Measurements from ENCODE around the gene WRAP53. TPM values are rescaled to one million over a fixed set of nuclear protein-coding genes. Genes with fewer than 3 reads are reported as not detected.
A peak's percentile ranks its signal among the peaks of the same experiment; 100 is the strongest.

The WRAP53 gene
- total and polyA plus RNA-seq, 4 experiments from 2014 or later = 9.8 to 13.1 (median 12.2) TPM

DNA sequence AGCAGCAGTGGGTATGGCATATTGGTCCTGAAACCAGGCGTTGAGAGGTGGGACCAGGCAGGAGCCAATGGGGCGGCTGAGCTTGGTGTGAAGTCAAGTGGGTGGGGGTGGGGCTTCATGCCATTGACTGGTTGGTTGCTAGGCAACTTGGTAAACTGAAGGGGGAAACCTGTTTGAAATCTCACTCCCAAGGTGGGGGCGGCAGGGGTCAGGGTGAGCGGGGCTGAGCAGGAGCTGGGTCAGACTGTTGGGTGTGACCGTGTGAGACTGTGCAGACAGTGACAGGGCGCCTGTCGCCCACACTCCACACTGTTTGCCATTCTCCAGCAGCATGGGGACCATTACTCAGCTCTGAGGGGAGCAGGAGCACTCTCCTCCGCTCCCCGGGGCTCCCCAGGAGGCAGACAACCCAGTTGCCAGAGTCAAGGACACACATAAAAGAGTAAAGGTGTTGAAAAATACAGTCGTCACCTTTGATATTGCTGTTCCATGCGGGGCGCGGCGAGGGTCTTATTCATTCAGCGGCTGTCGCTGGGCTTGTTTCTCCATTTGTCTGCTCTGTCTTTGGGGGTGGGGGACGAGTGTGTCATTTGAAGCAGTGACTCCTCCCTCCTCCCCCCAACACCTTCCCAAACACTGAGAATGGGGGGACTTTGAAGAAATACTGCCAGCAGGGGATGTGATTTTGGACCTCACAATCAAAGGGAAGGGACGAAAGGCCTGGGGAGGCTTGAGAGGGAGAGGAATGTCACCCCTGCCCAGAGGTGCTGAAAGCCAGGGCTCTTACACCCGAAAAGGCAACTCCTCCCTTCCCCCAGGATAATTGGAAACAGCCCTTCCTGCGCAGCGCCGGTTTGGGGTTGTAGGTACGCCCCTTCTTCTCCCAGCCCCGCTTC lies 15.6 kb downstream of the WRAP53 start:
- intact Hi-C loops (cut with micrococcal nuclease) = no loop called here
- H3K36me3 Mint-ChIP-seq = peaks cover 19 to 30% of the 10 kb centered on the region in 2 donors
- H3K4me1 Mint-ChIP-seq = peaks cover 6 to 22% (median 15%) of the 10 kb centered on the region in 4 donors
- H3K4me1 ChIP-seq (ENCODE audit: insufficient read depth, low read length) = peaks cover 9% of the 10 kb centered on the region
- ChIA-PET POLR2A (ENCODE audit: partially characterized antibody) (no interaction called here), CTCF (ENCODE audit: partially characterized antibody) (interaction anchor here (0.7 to 2.7 kb wide), 2 partner anchors 16 to 677 kb away, joined by 5 to 7 read pairs; partner anchors contain the start of genes TP53 and WRAP53)
- H3K27ac Mint-ChIP-seq = peak overlapping the region in 1 of 7 donors; percentile 29
- no peak for DNase-seq
- H3K27me3 Mint-ChIP-seq = peaks cover 36 to 48% of the 10 kb centered on the region in 2 donors
- peaks cover 30% of the 10 kb centered on the region for H3K27me3 ChIP-seq (ENCODE audit: insufficient read depth, low read length)
- H3K9me3 Mint-ChIP-seq = no peaks in the 10 kb centered on the region
- H3K27ac ChIP-seq (ENCODE audit: low read depth, low read length) = no peak overlapping the region
- H3K4me3 ChIP-seq (ENCODE audit: low read length in 2 of 2) = no peak overlapping the region
- peak overlapping the region in 5 of 8 donors; percentile 53 to 91 (median 68) for H3K4me3 Mint-ChIP-seq
- no peaks in the 10 kb centered on the region for H3K9me3 ChIP-seq (ENCODE audit: control insufficient read depth in 1 of 2, low read length in 2 of 2)
- H3K36me3 ChIP-seq (ENCODE audit: insufficient read depth, low read length) = peaks cover 3% of the 10 kb centered on the region

DNA sequence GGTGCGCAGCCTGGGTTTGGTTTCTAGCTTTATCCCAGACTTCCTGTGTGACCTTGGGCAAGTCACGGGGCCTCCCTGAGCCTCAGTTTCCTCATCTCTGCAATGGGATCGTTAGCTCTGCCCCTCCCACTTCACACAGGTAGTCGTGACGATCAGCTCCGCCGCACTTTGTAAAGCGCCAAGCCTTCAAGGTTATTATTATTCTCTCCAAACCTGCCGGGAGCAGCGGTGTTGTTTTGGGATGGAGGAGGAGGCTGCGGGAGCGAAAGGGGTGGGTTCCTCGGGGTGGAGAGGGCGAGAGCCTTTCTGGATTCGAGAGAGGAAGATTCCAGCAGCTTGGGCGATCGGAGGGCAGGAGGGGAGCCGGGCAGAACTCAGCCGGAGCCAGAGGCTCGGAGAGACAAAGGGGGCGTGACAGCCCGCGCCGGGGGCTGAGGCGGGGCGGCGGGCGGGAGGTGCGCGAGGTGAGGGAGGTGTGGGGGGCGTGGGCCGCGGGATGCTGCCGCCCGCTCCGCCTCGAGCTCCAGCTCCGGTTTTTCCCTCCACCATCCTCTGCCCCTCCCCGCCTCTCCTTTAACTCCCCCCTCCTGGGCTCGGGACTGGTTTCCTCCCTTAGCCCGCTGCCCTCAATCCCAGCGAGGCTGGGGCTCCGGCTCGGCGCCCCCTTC lies 16.5 kb downstream of the WRAP53 start, which contains the start of gene EFNB3:
Gene EFNB3, plus strand, starts transcription at position 602 of the 668 bp plus-strand sequence. CDS start 397 bp downstream, outside the sequence.
- DNase-seq = no peak
- H3K36me3 ChIP-seq (ENCODE audit: insufficient read depth, low read length) = peaks cover 3% of the 10 kb centered on the region
- H3K27ac Mint-ChIP-seq = peak within 1 kb of the TSS in 2 of 7 donors; percentile 15 to 30
- H3K4me3 ChIP-seq (ENCODE audit: low read length in 2 of 2) = no peak within 1 kb of the TSS
- H3K27ac ChIP-seq (ENCODE audit: low read depth, low read length) = no peak within 1 kb of the TSS
- peaks cover 38 to 53% of the 10 kb centered on the region in 2 donors for H3K27me3 Mint-ChIP-seq
- intact Hi-C loops (cut with micrococcal nuclease) = no loop called here
- H3K4me3 Mint-ChIP-seq = peak within 1 kb of the TSS; percentile 60 to 91 (median 71)
- peaks cover 19 to 30% of the 10 kb centered on the region in 2 donors for H3K36me3 Mint-ChIP-seq
- H3K4me1 ChIP-seq (ENCODE audit: insufficient read depth, low read length) = peaks cover 9% of the 10 kb centered on the region
- peaks cover 30% of the 10 kb centered on the region for H3K27me3 ChIP-seq (ENCODE audit: insufficient read depth, low read length)
- ChIA-PET POLR2A (ENCODE audit: partially characterized antibody) (no interaction called here), CTCF (ENCODE audit: partially characterized antibody) (no interaction called here)
- no peaks in the 10 kb centered on the region for H3K9me3 ChIP-seq (ENCODE audit: control insufficient read depth in 1 of 2, low read length in 2 of 2)
- no peaks in the 10 kb centered on the region for H3K9me3 Mint-ChIP-seq
- H3K4me1 Mint-ChIP-seq = peaks cover 6 to 22% (median 15%) of the 10 kb centered on the region in 4 donors

- H3K27ac Mint-ChIP-seq = peak overlapping the region in 2 of 7 donors; percentile 15 to 30
- peaks cover 12 to 30% (median 20%) of the 10 kb centered on the region in 4 donors for H3K4me1 Mint-ChIP-seq
- Histone ChIP-seq H3K36me3 (ENCODE audit: insufficient read depth, low read length) (peaks cover 3% of the 10 kb centered on the region), H3K27me3 (ENCODE audit: insufficient read depth, low read length) (peaks cover 30% of the 10 kb centered on the region), H3K4me3 (ENCODE audit: low read length in 2 of 2) (no peak overlapping the region), H3K4me1 (ENCODE audit: insufficient read depth, low read length) (peaks cover 14% of the 10 kb centered on the region), H3K9me3 (ENCODE audit: control insufficient read depth in 1 of 2, low read length in 2 of 2) (no peaks in the 10 kb centered on the region), H3K27ac (ENCODE audit: low read depth, low read length) (no peak overlapping the region)
- intact Hi-C loops (cut with micrococcal nuclease) = no loop called here
- H3K4me3 Mint-ChIP-seq = peak overlapping the region in 7 of 8 donors; percentile 36 to 80 (median 46)
- H3K9me3 Mint-ChIP-seq = no peaks in the 10 kb centered on the region
- peaks cover 43 to 61% of the 10 kb centered on the region in 2 donors for H3K27me3 Mint-ChIP-seq
- DNase-seq = no peak
- POLR2A ChIA-PET (ENCODE audit: partially characterized antibody) = no interaction called here
- CTCF ChIA-PET (ENCODE audit: partially characterized antibody) = no interaction called here
- peaks cover 17 to 25% of the 10 kb centered on the region in 2 donors for H3K36me3 Mint-ChIP-seq
These were observed 17.3 kb downstream of the WRAP53 start for GRCh38 chr17:7705269-7706255.

DNA sequence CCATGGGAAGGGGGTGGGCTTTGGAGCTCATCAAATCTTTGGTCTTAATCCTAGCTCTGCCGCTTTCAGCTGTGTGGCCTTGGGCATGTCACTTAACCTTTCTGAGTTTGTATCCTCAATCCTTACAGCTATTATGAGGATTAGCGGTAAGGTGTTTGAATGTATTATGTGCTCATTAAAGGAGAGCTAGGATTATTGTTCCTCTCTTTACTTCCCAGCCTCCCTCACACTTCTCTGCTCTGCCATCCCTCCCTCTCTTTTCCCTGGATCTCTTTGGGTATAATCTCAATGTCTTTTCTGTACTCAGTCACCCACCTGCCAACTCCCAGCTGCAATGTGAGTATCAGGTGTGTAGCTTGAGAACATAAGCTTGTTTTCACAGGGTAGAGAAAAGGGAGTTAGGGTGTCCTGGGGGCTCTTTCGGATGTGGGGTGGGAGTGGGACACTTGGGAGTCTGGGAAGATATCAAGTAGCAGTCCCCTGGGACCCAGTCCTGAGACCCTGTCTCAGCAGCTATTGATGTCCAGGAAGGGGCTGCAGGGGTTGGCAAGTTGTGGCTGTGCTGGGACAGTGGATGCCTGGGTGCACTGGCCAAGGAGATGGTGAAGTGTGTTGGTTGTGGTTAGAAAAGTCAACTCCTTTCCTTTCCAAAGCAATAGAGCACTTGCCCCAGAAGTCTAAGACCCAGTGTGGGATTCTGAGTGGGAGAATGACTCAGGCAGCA lies 18.5 kb downstream of the WRAP53 start:
- Mint-ChIP-seq H3K9me3 (no peaks in the 10 kb centered on the region), H3K36me3 (peaks cover 10 to 15% of the 10 kb centered on the region in 2 donors), H3K4me3 (peak overlapping the region in 1 of 8 donors; percentile 30), H3K27me3 (peaks cover 52 to 68% of the 10 kb centered on the region in 2 donors), H3K4me1 (peaks cover 16 to 33% (median 24%) of the 10 kb centered on the region in 4 donors), H3K27ac (no peak overlapping the region)
- CTCF ChIA-PET (ENCODE audit: partially characterized antibody) = interaction anchor here (0.6 to 1.3 kb wide), 2 partner anchors 14 to 37 kb away, joined by 3 to 5 read pairs; no protein-coding TSS in a partner anchor
- no peak overlapping the region for H3K27ac ChIP-seq (ENCODE audit: low read depth, low read length)
- H3K4me1 ChIP-seq (ENCODE audit: insufficient read depth, low read length) = peaks cover 15% of the 10 kb centered on the region
- POLR2A ChIA-PET (ENCODE audit: partially characterized antibody) = no interaction called here
- peaks cover 30% of the 10 kb centered on the region for H3K27me3 ChIP-seq (ENCODE audit: insufficient read depth, low read length)
- no peaks in the 10 kb centered on the region for H3K9me3 ChIP-seq (ENCODE audit: control insufficient read depth in 1 of 2, low read length in 2 of 2)
- intact Hi-C loops (cut with micrococcal nuclease) = no loop called here
- H3K4me3 ChIP-seq (ENCODE audit: low read length in 2 of 2) = no peak overlapping the region
- DNase-seq = no peak
- H3K36me3 ChIP-seq (ENCODE audit: insufficient read depth, low read length) = no peaks in the 10 kb centered on the region

DNA sequence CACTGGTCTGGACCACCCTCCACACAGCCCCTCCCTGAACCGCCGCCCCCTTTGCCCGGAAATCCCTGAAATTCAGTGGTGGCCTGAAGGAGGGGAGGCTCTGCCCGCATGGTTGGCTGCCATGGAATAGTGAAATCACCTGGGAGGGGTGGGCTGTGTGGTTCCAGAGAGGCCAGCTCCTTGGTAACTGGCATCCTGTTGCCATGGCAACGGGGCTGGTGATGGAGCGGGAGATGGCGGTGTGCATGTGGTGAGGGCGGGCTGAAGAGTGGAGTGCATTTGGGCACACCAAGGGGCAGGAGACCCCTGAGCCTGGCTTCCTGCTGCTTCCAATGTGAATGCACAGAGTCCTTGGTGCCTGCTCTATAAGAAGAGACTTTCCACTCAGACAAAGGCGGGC lies 19.2 kb downstream of the WRAP53 start:
- peaks cover 15% of the 10 kb centered on the region for H3K4me1 ChIP-seq (ENCODE audit: insufficient read depth, low read length)
- H3K27ac ChIP-seq (ENCODE audit: low read depth, low read length) = no peak overlapping the region
- ChIA-PET POLR2A (ENCODE audit: partially characterized antibody) (no interaction called here), CTCF (ENCODE audit: partially characterized antibody) (interaction anchor here (1.3 kb wide), 1 partner anchor 37 kb away, joined by 5 read pairs; no protein-coding TSS in a partner anchor)
- H3K9me3 ChIP-seq (ENCODE audit: control insufficient read depth in 1 of 2, low read length in 2 of 2) = no peaks in the 10 kb centered on the region
- H3K4me3 ChIP-seq (ENCODE audit: low read length in 2 of 2) = no peak overlapping the region
- peaks cover 30% of the 10 kb centered on the region for H3K27me3 ChIP-seq (ENCODE audit: insufficient read depth, low read length)
- no peaks in the 10 kb centered on the region for H3K36me3 ChIP-seq (ENCODE audit: insufficient read depth, low read length)
- no peak for DNase-seq
- H3K4me3 Mint-ChIP-seq = no peak overlapping the region
- H3K27ac Mint-ChIP-seq = no peak overlapping the region
- intact Hi-C loops (cut with micrococcal nuclease) = no loop called here
- H3K27me3 Mint-ChIP-seq = peaks cover 53 to 69% of the 10 kb centered on the region in 2 donors
- H3K4me1 Mint-ChIP-seq = peaks cover 16 to 34% (median 25%) of the 10 kb centered on the region in 4 donors
- H3K9me3 Mint-ChIP-seq = no peaks in the 10 kb centered on the region
- peaks cover 4 to 10% of the 10 kb centered on the region in 2 donors for H3K36me3 Mint-ChIP-seq

Data from CD4-positive, alpha-beta memory T cell (primary cell).